Astrocyte (in vitro differentiated cells and primary cell): ENCODE measurements around the gene TRAK1. TPM values are rescaled to one million over a fixed set of nuclear protein-coding genes. Genes with fewer than 3 reads are reported as not detected.

Experiments used
- DNase-seq: peaks from one replicate; pipeline ENCODE4 v3.0.0-alpha.2; 2010; ENCODE audit warnings: low read depth
- FAIRE-seq: peaks from 2 replicates; lab custom pipeline; 2011; peaks lifted over from hg19 to GRCh38; lab: Jason Lieb, UNC
- H2AFZ ChIP-seq: 2 replicates; pipeline ENCODE4 v1.6.0; 2012; ENCODE audit warnings: low read depth, low read length, inconsistent platforms
- H3K27ac ChIP-seq: 2 replicates; pipeline ENCODE4 v1.5.1; 2011; ENCODE audit warnings: low read depth, low read length, inconsistent platforms
- H3K27me3 ChIP-seq: 2 replicates; pipeline ENCODE4 v1.6.0; 2011; ENCODE audit warnings: low read length, inconsistent platforms; ENCODE audit not compliant: insufficient read depth
- H3K36me3 ChIP-seq: 2 replicates; pipeline ENCODE4 v1.5.1; 2011; ENCODE audit warnings: low read length, inconsistent platforms; ENCODE audit not compliant: insufficient read depth
- H3K4me1 ChIP-seq: 2 replicates; pipeline ENCODE4 v1.5.1; 2011; ENCODE audit warnings: low read length, inconsistent platforms; ENCODE audit not compliant: insufficient read depth
- H3K4me2 ChIP-seq: 2 replicates; pipeline ENCODE4 v1.6.0; 2012; ENCODE audit warnings: low read length, inconsistent platforms
- H3K4me3 ChIP-seq: 2 replicates; pipeline ENCODE4 v1.5.1; 2011; ENCODE audit warnings: low read depth, mild to moderate bottlenecking, low read length, inconsistent platforms; ENCODE audit not compliant: insufficient read depth
- H3K79me2 ChIP-seq: 2 replicates; pipeline ENCODE4 v1.6.0; 2012; ENCODE audit warnings: mild to moderate bottlenecking, low read length, inconsistent platforms; ENCODE audit not compliant: insufficient read depth
- H3K9ac ChIP-seq: 2 replicates; pipeline ENCODE4 v1.6.0; 2012; ENCODE audit warnings: mild to moderate bottlenecking, low read length, inconsistent platforms
- H3K9me3 ChIP-seq: 2 replicates; pipeline ENCODE4 v1.5.1; 2012; ENCODE audit warnings: low read depth, mild to moderate bottlenecking, low read length, inconsistent platforms; ENCODE audit not compliant: insufficient read depth
- H4K20me1 ChIP-seq: 2 replicates; pipeline ENCODE4 v1.6.0; 2012; ENCODE audit warnings: low read length, inconsistent platforms; ENCODE audit not compliant: insufficient read depth
- H3K27ac Mint-ChIP-seq: one replicate; pipeline ENCODE4 v1.8.0; 2021; ENCODE audit warnings: mild to moderate bottlenecking, mixed read lengths; ENCODE audit not compliant: unreplicated experiment
- H3K27me3 Mint-ChIP-seq: one replicate; pipeline ENCODE4 v1.8.0; 2021; ENCODE audit warnings: low read depth, mixed read lengths; ENCODE audit not compliant: unreplicated experiment
- H3K36me3 Mint-ChIP-seq: one replicate; pipeline ENCODE4 v1.8.0; 2021; ENCODE audit warnings: low read depth, mixed read lengths; ENCODE audit not compliant: unreplicated experiment
- H3K4me1 Mint-ChIP-seq: one replicate; pipeline ENCODE4 v1.8.0; 2021; ENCODE audit warnings: low read depth, mixed read lengths; ENCODE audit not compliant: unreplicated experiment
- H3K4me3 Mint-ChIP-seq: one replicate; pipeline ENCODE4 v1.8.0; 2021; ENCODE audit warnings: mild to moderate bottlenecking, moderate library complexity, mixed read lengths; ENCODE audit not compliant: unreplicated experiment
- H3K9me3 Mint-ChIP-seq: one replicate; pipeline ENCODE4 v1.8.0; 2021; ENCODE audit warnings: mild to moderate bottlenecking, mixed read lengths; ENCODE audit not compliant: unreplicated experiment
- EZH2 ChIP-seq: IDR thresholded peaks from 2 replicates; pipeline ENCODE4 v1.6.1; 2012; ENCODE audit warnings: mild to moderate bottlenecking, low read length, inconsistent platforms; ENCODE audit not compliant: insufficient read depth
- total RNA-seq: library from RNA; stranded (reverse); gene quantifications from 2 replicates; pipeline ENCODE4 v1.2.1, GENCODE V29; 2021
- TF ChIP-seq, protein P1 (sequence below): IDR thresholded peaks from 2 replicates; pipeline ENCODE4 v1.5.1; 2011; ENCODE audit warnings: low read depth, mild to moderate bottlenecking, inconsistent platforms, low read length, moderate library complexity; ENCODE audit not compliant: insufficient read depth

TRAK1 gene
- total RNA-seq, 1 donor from 2014 or later: 56.2 TPM

DNA sequence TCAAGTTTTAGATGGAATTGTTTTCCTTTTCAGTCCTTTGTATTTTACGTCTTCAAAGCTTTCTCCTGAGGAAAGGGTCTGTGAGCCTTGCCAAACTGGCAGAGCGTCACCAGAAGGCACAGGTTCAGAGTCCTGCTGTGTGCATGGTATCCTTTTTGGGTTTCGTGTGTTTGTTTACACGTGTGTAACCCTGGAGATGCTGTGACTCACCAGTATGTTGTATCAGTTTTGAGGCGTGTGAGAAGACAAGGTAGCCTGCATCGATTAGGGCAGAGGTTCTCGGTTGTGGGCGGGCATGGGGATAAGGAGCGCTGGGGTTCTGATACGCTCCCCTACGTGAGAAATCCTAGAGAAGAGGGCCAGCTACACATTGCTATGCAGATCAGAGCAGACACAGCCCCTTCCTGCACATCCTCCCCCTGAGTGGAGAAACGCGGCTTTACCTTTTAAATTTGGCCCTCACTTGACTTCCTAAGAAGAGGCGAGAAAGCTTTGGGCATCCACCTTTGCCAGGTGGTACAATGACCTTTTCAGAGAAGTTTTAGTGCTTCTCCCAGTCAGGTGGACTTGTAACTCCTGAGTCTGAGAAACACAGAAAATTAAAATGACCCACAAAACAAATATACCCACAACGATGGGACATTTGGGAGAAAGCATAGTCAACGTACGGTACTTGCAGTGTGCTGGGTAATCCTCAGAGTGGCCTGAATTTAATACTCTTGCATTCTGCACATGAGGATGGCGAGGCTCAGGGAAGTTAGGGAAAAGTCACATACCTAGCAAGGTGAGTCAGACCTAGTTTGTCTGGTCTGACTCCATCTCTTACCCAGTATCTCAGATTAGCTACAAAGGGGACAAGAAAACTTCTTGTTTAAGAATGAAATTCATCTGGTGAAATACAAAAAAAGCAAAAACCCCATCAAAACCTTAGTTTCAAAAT is 38.1 kb downstream of the TRAK1 start:
- no peak overlapping the region for H2AFZ ChIP-seq
- peaks cover 35% of the 10 kb centered on the region for H4K20me1 ChIP-seq
- no peaks in the 10 kb centered on the region for H3K27me3 ChIP-seq
- DNase-seq (peak; percentile 29), FAIRE-seq (no peak)
- no peaks in the 10 kb centered on the region for H3K36me3 ChIP-seq
- H3K9ac ChIP-seq: no peak overlapping the region
- H3K4me1 ChIP-seq: peaks cover 9% of the 10 kb centered on the region
- no peaks in the 10 kb centered on the region for H3K9me3 ChIP-seq
- Mint-ChIP-seq H3K27me3 (no peaks in the 10 kb centered on the region), H3K9me3 (no peaks in the 10 kb centered on the region), H3K4me1 (peaks cover 11% of the 10 kb centered on the region), H3K4me3 (no peak overlapping the region), H3K27ac (no peak overlapping the region), H3K36me3 (peaks cover 19% of the 10 kb centered on the region)
- no peak overlapping the region for H3K4me3 ChIP-seq
- peaks cover 12% of the 10 kb centered on the region for H3K79me2 ChIP-seq
- H3K4me2 ChIP-seq: no peak overlapping the region
- no peak overlapping the region for H3K27ac ChIP-seq
- TF ChIP-seq, protein P1, sequence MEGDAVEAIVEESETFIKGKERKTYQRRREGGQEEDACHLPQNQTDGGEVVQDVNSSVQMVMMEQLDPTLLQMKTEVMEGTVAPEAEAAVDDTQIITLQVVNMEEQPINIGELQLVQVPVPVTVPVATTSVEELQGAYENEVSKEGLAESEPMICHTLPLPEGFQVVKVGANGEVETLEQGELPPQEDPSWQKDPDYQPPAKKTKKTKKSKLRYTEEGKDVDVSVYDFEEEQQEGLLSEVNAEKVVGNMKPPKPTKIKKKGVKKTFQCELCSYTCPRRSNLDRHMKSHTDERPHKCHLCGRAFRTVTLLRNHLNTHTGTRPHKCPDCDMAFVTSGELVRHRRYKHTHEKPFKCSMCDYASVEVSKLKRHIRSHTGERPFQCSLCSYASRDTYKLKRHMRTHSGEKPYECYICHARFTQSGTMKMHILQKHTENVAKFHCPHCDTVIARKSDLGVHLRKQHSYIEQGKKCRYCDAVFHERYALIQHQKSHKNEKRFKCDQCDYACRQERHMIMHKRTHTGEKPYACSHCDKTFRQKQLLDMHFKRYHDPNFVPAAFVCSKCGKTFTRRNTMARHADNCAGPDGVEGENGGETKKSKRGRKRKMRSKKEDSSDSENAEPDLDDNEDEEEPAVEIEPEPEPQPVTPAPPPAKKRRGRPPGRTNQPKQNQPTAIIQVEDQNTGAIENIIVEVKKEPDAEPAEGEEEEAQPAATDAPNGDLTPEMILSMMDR: no peak
- TF ChIP-seq EZH2: no peak

DNA sequence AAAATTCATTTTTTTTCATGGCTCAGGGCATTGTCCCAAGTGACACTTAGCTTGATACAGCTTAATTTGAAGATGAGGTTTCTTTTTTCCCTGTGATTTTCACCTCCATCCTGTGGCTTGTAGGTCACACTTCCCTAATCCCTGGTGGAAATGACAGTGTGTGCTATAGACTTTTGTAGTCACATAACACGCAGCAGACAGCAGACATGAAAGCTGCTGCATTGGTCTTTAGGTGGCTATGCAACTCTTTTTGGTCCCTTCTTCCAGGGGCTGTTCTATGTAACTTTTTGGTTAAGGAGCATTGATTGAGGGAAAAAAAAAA is 38.8 kb downstream of the TRAK1 start:
- no peak overlapping the region for H3K9ac ChIP-seq
- H2AFZ ChIP-seq: no peak overlapping the region
- no peak for TF ChIP-seq EZH2
- TF ChIP-seq, protein P1: no peak
- peaks cover 30% of the 10 kb centered on the region for H4K20me1 ChIP-seq
- H3K27ac ChIP-seq: no peak overlapping the region
- H3K36me3 ChIP-seq: no peaks in the 10 kb centered on the region
- FAIRE-seq (no peak), DNase-seq (no peak)
- H3K27me3 ChIP-seq: no peaks in the 10 kb centered on the region
- Mint-ChIP-seq H3K27ac (no peak overlapping the region), H3K4me1 (peaks cover 9% of the 10 kb centered on the region), H3K9me3 (no peaks in the 10 kb centered on the region), H3K36me3 (peaks cover 13% of the 10 kb centered on the region), H3K4me3 (no peak overlapping the region), H3K27me3 (no peaks in the 10 kb centered on the region)
- H3K4me2 ChIP-seq: no peak overlapping the region
- H3K4me1 ChIP-seq: peaks cover 9% of the 10 kb centered on the region
- H3K79me2 ChIP-seq: peaks cover 9% of the 10 kb centered on the region
- no peak overlapping the region for H3K4me3 ChIP-seq
- H3K9me3 ChIP-seq: no peaks in the 10 kb centered on the region
